Tibial nerve (tissue), 4 donors: ENCODE measurements around the gene CA11. TPM values are rescaled to one million over a fixed set of nuclear protein-coding genes. Genes with fewer than 3 reads are reported as not detected.

Source experiments
- DNase-seq, 2 donors: peaks; one replicate each; pipeline ENCODE4 v3.0.0-alpha.2; 2019; ENCODE audit warnings: low spot score in 2 of 2
- H3K27ac ChIP-seq, 4 donors: fragments of 200-600 bp; sonication (generic) in 3 of 4; one replicate each; pipeline ENCODE4 v1.5.1; 2017 to 2019; ENCODE audit warnings: mild to moderate bottlenecking in 1 of 4
- H3K27me3 ChIP-seq, 2 donors: fragments of 200-600 bp; sonication (generic) in 1 of 2; one replicate each; pipeline versions ENCODE4 v1.5.1 to v1.6.0; 2017 to 2019
- H3K36me3 ChIP-seq, 3 donors: fragments of 200-600 bp; sonication (generic); one replicate each; pipeline ENCODE4 v1.5.1; 2018 to 2019
- H3K4me1 ChIP-seq, 4 donors: fragments of 200-600 bp; sonication (generic) in 3 of 4; one replicate each; pipeline ENCODE4 v1.5.1; 2017 to 2019
- H3K4me3 ChIP-seq, 4 donors: fragments of 200-600 bp; sonication (generic) in 3 of 4; one replicate each; pipeline ENCODE4 v1.5.1; 2017 to 2019; ENCODE audit warnings: mild to moderate bottlenecking in 1 of 4, moderate library complexity in 1 of 4
- H3K9me3 ChIP-seq, 4 donors: fragments of 200-600 bp; sonication (generic) in 3 of 4; one replicate each; pipeline ENCODE4 v1.5.1; 2017 to 2019
- EP300 ChIP-seq, 2 donors: sonication (generic); formaldehyde crosslinking; IDR thresholded peaks; one replicate each; pipeline ENCODE4 v1.6.1; 2017; ENCODE audit warnings: antibody characterized with exemption in 2 of 2, mild to moderate bottlenecking in 1 of 2
- POLR2A ChIP-seq, 2 donors: fragments of 450-650 bp; IDR thresholded peaks; one replicate each; pipeline ENCODE4 v1.6.1; 2017; ENCODE audit warnings: antibody characterized with exemption in 2 of 2, mild to moderate bottlenecking in 2 of 2, moderate library complexity in 2 of 2
- WGBS, 2 donors: methylation state at CpG; one replicate each; pipeline ENCODE4 v1.1.5; 2018; 5-methylcytosine and 5-hydroxymethylcytosine counted together
- total RNA-seq, 4 donors: library from RNA; depleted of rRNA; stranded (reverse); fragments of >200 nt; gene quantifications; one replicate each; pipeline ENCODE4 v1.1.0, GENCODE V29; 2016
- TF ChIP-seq, protein P1 (sequence below), 5 experiments: fragments of 200-600 bp in 3 of 5; fragments of 450-650 bp in 2 of 5; sonication (generic) in 3 of 5; IDR thresholded peaks; one replicate each; pipeline ENCODE4 v1.5.1; 2016 to 2019; ENCODE audit warnings: antibody characterized with exemption in 5 of 5, mild to moderate bottlenecking in 3 of 5, moderate library complexity in 2 of 5

CA11 gene
- total RNA-seq, 4 donors from 2014 or later, result 3.1 to 5.4 (median 4.0) TPM

DNA sequence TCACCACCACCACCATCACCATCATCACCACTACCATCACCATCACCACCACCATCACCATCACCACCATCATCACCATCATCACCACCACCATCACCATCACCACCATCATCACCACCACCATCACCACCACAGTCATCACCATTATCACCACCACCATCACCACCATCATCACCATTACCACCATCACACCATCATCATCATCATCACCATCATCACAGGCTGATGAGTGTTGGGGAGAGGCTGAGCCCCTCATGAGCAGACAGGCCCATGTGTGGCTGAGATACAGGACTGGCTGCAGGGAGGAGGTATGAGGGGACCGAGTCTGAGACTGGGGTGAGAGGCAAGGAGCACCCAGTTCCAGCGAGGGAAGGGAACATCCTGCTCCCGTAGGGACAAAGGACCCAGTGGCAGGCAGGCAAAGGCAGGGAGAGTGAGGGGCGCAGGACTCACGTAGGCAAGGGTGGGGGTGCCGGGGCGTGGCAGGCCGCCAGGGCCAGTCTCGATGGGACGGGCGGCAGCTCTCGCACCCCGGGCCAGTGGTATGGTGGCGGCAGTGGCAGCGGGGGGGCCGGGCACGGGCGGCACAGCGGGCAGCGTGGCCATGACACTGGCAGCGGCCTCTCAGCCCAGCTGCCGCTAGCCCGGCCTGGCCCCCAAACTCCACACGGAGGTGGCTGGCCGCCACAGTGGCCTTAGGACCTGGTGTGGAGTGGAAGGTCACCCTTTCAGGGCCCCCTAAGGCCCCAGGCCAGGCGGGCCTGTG lies 24.1 kb upstream of the CA11 start:
- H3K27me3 ChIP-seq, result no peaks in the 10 kb centered on the region
- no peaks in the 10 kb centered on the region for H3K9me3 ChIP-seq
- no peaks in the 10 kb centered on the region for H3K36me3 ChIP-seq
- peaks cover 0 to 2% (median 0%) of the 10 kb centered on the region in 4 donors for H3K4me1 ChIP-seq
- no peak for DNase-seq
- WGBS, 2 donors, result 92 to 93% methylated on average over 11 to 25 of the region's 26 CpGs
- TF ChIP-seq, protein P1, sequence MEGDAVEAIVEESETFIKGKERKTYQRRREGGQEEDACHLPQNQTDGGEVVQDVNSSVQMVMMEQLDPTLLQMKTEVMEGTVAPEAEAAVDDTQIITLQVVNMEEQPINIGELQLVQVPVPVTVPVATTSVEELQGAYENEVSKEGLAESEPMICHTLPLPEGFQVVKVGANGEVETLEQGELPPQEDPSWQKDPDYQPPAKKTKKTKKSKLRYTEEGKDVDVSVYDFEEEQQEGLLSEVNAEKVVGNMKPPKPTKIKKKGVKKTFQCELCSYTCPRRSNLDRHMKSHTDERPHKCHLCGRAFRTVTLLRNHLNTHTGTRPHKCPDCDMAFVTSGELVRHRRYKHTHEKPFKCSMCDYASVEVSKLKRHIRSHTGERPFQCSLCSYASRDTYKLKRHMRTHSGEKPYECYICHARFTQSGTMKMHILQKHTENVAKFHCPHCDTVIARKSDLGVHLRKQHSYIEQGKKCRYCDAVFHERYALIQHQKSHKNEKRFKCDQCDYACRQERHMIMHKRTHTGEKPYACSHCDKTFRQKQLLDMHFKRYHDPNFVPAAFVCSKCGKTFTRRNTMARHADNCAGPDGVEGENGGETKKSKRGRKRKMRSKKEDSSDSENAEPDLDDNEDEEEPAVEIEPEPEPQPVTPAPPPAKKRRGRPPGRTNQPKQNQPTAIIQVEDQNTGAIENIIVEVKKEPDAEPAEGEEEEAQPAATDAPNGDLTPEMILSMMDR (IDR thresholded peaks at IDR 0.05), result no peak
- TF ChIP-seq EP300 (IDR thresholded peaks at IDR 0.05) (no peak), POLR2A (IDR thresholded peaks at IDR 0.05) (no peak)
- no peak overlapping the region for H3K27ac ChIP-seq
- H3K4me3 ChIP-seq, result no peak overlapping the region

DNA sequence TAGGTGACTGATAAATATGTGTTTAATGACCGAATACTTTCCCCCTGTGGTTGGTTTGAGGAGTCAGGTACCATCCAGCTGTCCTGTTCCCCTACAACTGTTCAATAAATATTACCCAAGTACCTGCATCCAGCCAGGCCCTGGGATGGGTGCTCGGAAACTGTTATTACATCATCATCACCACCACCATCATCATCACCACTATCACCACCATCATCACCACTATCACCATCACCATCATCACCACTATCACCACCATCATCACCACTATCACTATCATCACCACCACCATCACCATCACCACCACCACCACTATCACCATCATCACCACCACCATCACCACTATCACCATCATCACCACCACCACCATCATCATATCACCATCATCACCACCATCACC lies 22.8 kb upstream of the CA11 start:
- no peaks in the 10 kb centered on the region for H3K36me3 ChIP-seq
- 96 to 97% methylated on average over 2 of the region's 2 CpGs for WGBS, 2 donors
- H3K4me3 ChIP-seq, result no peak overlapping the region
- H3K4me1 ChIP-seq, result no peaks in the 10 kb centered on the region
- no peaks in the 10 kb centered on the region for H3K9me3 ChIP-seq
- no peak for TF ChIP-seq EP300 (IDR thresholded peaks at IDR 0.05)
- TF ChIP-seq, protein P1 (IDR thresholded peaks at IDR 0.05), result no peak
- TF ChIP-seq POLR2A (IDR thresholded peaks at IDR 0.05), result no peak
- no peaks in the 10 kb centered on the region for H3K27me3 ChIP-seq
- H3K27ac ChIP-seq, result no peak overlapping the region
- no peak for DNase-seq

DNA sequence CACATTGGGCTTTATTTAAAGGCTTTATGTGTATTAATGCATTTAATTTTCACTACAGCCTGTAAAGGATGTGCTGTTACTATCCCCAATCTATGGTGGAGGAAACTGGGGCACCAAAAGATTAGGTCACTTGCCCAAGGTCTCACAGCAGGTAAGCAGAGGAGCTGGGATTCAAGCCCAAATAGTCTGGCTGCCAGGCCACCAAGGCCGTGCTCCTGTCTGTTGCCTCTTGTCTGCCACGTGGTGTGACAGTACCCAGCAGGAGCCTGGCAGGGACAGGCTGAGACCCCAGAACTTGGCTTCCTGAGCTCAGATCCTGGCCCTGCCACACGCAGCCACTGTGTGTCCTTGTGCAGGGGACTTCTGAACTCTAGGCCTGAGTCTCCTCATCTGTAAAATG lies 22.3 kb upstream of the CA11 start:
- H3K4me1 ChIP-seq, result no peaks in the 10 kb centered on the region
- no peaks in the 10 kb centered on the region for H3K9me3 ChIP-seq
- H3K36me3 ChIP-seq, result no peaks in the 10 kb centered on the region
- no peak overlapping the region for H3K27ac ChIP-seq
- no peaks in the 10 kb centered on the region for H3K27me3 ChIP-seq
- TF ChIP-seq, protein P1 (IDR thresholded peaks at IDR 0.05), result no peak
- TF ChIP-seq POLR2A (IDR thresholded peaks at IDR 0.05), result no peak
- no peak for TF ChIP-seq EP300 (IDR thresholded peaks at IDR 0.05)
- no peak for DNase-seq
- no peak overlapping the region for H3K4me3 ChIP-seq
- WGBS, 2 donors, result 50 to 88% methylated on average over 1 to 3 of the region's 3 CpGs

DNA sequence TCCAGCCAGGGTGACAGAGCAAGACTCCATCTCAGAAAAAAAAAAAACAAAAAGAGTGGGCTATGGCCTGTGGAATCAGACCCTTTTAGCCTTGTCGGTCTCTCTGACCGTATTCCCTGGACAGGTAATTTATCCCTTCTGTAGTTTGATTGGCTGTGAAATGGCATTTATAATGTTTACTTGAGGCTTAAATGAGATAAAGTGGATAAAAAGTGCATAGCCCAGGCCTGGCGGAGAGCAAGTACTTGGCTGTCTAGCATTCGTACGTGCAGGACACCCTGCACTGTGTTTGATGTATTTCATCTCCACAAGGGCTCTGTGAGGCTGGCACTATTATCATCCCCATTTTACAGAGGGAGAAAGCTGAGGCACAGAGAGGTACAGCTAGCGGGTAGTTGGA lies 19.8 kb upstream of the CA11 start:
- no peak for DNase-seq
- Histone ChIP-seq H3K36me3 (no peaks in the 10 kb centered on the region), H3K4me1 (peaks cover 0 to 8% (median 2%) of the 10 kb centered on the region in 4 donors), H3K4me3 (no peak overlapping the region), H3K9me3 (no peaks in the 10 kb centered on the region), H3K27ac (no peak overlapping the region), H3K27me3 (no peaks in the 10 kb centered on the region)
- 82 to 88% methylated on average over 6 of the region's 6 CpGs for WGBS, 2 donors
- TF ChIP-seq, protein P1 (IDR thresholded peaks at IDR 0.05), result no peak
- TF ChIP-seq POLR2A (IDR thresholded peaks at IDR 0.05), result no peak
- no peak for TF ChIP-seq EP300 (IDR thresholded peaks at IDR 0.05)

DNA sequence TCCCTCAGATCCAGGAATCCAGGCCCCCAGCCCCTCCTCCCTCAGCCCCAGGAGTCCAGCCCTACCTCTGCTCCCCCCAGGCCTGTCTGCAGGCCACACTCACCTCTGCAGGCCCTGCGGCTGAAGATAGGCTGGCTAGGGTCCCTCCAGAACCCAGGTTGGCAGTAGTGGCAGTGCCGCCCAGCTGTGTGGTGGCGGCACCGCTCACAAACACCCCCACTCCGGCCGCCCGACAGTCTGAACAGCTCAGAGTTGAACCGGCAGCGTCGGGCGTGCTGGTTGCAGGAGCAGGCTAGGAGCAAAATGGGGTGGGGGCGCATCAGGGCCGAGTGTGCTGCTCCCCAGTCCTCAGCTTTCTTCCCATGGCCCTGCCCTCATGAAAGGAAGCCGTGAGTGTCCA lies 18.5 kb upstream of the CA11 start:
- no peak for DNase-seq
- Histone ChIP-seq H3K4me1 (peaks cover 0 to 16% (median 2%) of the 10 kb centered on the region in 4 donors), H3K36me3 (no peaks in the 10 kb centered on the region), H3K27me3 (no peaks in the 10 kb centered on the region), H3K9me3 (no peaks in the 10 kb centered on the region), H3K27ac (no peak overlapping the region), H3K4me3 (no peak overlapping the region)
- TF ChIP-seq POLR2A (IDR thresholded peaks at IDR 0.05) (no peak), EP300 (IDR thresholded peaks at IDR 0.05) (no peak)
- TF ChIP-seq, protein P1 (IDR thresholded peaks at IDR 0.05), result no peak
- WGBS, 2 donors, result 79 to 87% methylated on average over 14 of the region's 14 CpGs
